Mesothelial cell of epicardium (in vitro differentiated cells): ENCODE results near the gene USP17L27. TPM values are rescaled to one million over a fixed set of nuclear protein-coding genes. Genes with fewer than 3 reads are reported as not detected.
"Not testable (repeated sequence)": the region's sequence is repeated elsewhere in the genome, so short reads cannot be mapped to it uniquely, and the experiment has no call there.

Source experiments
- DNase-seq, 2 experiments: peaks; one replicate each; pipeline ENCODE4 v3.0.0; 2021; ENCODE audit warnings: low spot score in 2 of 2; ENCODE audit not compliant: unreplicated experiment in 2 of 2
- H3K27ac Mint-ChIP-seq: 2 replicates; pipeline ENCODE4 v1.8.0; 2021; ENCODE audit warnings: mixed read lengths
- H3K27me3 Mint-ChIP-seq: 2 replicates; pipeline ENCODE4 v1.8.0; 2021; ENCODE audit warnings: low read depth, mixed read lengths
- H3K36me3 Mint-ChIP-seq: 2 replicates; pipeline ENCODE4 v1.8.0; 2021; ENCODE audit warnings: mixed read lengths
- H3K4me1 Mint-ChIP-seq: 2 replicates; pipeline ENCODE4 v1.8.0; 2021; ENCODE audit warnings: mixed read lengths
- H3K4me3 Mint-ChIP-seq: 2 replicates; pipeline ENCODE4 v1.8.0; 2021; ENCODE audit warnings: mild to moderate bottlenecking, moderate library complexity, mixed read lengths
- H3K9me3 Mint-ChIP-seq: 2 replicates; pipeline ENCODE4 v1.8.0; 2021; ENCODE audit warnings: mixed read lengths
- CTCF ChIP-seq: fragments of 200-600 bp; sonication (generic); IDR thresholded peaks from one replicate; pipeline ENCODE4 v1.5.0; 2021; ENCODE audit warnings: antibody characterized with exemption; ENCODE audit not compliant: unreplicated experiment
- total RNA-seq: library from RNA; stranded (reverse); gene quantifications from 3 replicates; pipeline ENCODE4 v1.2.1, GENCODE V29; 2021

USP17L27 gene
- total RNA-seq, 1 donor from 2014 or later, result not detected

GRCh38 chr4:9381012-9381534, 37.1 kb downstream of the USP17L27 start:
- Mint-ChIP-seq H3K27me3 (peaks cover 14% of the 10 kb centered on the region), H3K4me3 (peak overlapping the region; percentile 55)
- H3K36me3 Mint-ChIP-seq, H3K9me3 Mint-ChIP-seq, H3K4me1 Mint-ChIP-seq, H3K27ac Mint-ChIP-seq: not testable (repeated sequence)
- DNase-seq, result peak in 1 of 2 experiments; percentile 64
- TF ChIP-seq CTCF, result peak; percentile 72

DNA sequence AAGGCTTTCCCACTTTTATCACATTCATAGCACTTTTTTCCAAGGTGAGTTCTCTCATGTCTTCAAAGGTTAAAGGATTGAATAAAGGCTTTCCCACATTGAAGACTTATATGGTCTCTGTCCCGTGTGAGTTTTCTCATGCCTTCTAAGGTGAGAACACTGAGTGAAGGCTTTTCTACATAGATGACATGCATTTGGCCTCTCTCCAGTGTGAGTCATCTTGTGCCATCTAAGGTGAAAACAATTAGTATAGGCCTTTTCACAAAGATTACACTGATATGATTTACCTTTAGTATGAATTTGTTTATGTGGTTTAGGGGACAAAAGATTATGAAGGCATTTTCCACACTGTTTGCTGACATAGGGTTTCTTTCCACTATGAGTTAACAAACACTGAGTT, 40.2 kb downstream of the USP17L27 start:
- Mint-ChIP-seq H3K27ac (no peak overlapping the region), H3K4me1 (no peaks in the 10 kb centered on the region), H3K4me3 (no peak overlapping the region), H3K36me3 (no peaks in the 10 kb centered on the region), H3K27me3 (peaks cover 14% of the 10 kb centered on the region), H3K9me3 (no peaks in the 10 kb centered on the region)
- DNase-seq, result no peak
- no peak for TF ChIP-seq CTCF

DNA sequence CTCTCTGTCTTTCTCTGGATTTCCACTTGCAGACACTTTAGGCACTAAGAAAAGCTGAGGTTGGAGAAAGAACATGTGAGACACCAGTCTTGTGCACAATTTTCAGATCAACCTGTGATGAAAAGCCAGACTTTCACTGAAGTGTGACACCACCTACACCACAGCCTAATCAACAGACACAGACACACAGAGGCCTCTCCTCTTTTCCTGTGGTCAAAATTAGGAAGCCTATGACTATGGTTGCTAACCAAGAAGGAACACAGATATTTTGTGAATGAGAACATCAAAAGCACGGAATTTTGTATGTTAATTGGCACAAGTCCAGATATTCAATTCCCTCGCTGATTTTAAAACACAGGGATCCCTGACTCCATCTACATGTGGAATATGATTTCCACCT, 45.1 kb downstream of the USP17L27 start:
- H3K4me1 Mint-ChIP-seq, result not testable (repeated sequence)

More for the DNA sequence above, 45.1 kb downstream of the USP17L27 start:
- DNase-seq, H3K27ac Mint-ChIP-seq, H3K9me3 Mint-ChIP-seq, H3K36me3 Mint-ChIP-seq, H3K4me3 Mint-ChIP-seq: not testable (repeated sequence)
- H3K27me3 Mint-ChIP-seq, result peaks cover 13% of the 10 kb centered on the region

Other genes starting within 250 kb of the USP17L27 start
- gene FAM90A26, start 173.7 kb upstream of the USP17L27 start, total RNA-seq, result not detected in 3 replicates
- gene USP17L10, start 133.5 kb upstream of the USP17L27 start, total RNA-seq, result not detected in 3 replicates
- 0.14 TPM in 1 of 3 replicates, not detected in the others for gene USP17L11, start 128.7 kb upstream of the USP17L27 start, total RNA-seq
- not detected in 3 replicates for gene USP17L12, start 124.0 kb upstream of the USP17L27 start, total RNA-seq
- not detected in 3 replicates for gene USP17L13, start 119.3 kb upstream of the USP17L27 start, total RNA-seq
- 0.16 TPM in 1 of 3 replicates, not detected in the others for gene USP17L15, start 109.8 kb upstream of the USP17L27 start, total RNA-seq
- not detected in 3 replicates for gene USP17L17, start 100.3 kb upstream of the USP17L27 start, total RNA-seq
- gene USP17L18, start 95.5 kb upstream of the USP17L27 start, total RNA-seq, result not detected in 3 replicates
- not detected in 3 replicates for gene USP17L19, start 90.8 kb upstream of the USP17L27 start, total RNA-seq
- gene USP17L20, start 86.0 kb upstream of the USP17L27 start, total RNA-seq, result not detected in 3 replicates
- not detected in 3 replicates for gene USP17L21, start 81.3 kb upstream of the USP17L27 start, total RNA-seq
- not detected in 3 replicates for gene USP17L22, start 76.5 kb upstream of the USP17L27 start, total RNA-seq
- not detected in 3 replicates for gene USP17L24, start 19.0 kb upstream of the USP17L27 start, total RNA-seq
- not detected in 3 replicates for gene USP17L25, start 14.2 kb upstream of the USP17L27 start, total RNA-seq
- gene USP17L26, start 9.5 kb upstream of the USP17L27 start, total RNA-seq, result not detected in 3 replicates
- gene USP17L5, start 4.7 kb upstream of the USP17L27 start, total RNA-seq, result not detected in 3 replicates
- not detected in 3 replicates for gene USP17L28, start 4.7 kb downstream of the USP17L27 start, total RNA-seq
- gene USP17L29, start 9.5 kb downstream of the USP17L27 start, total RNA-seq, result not detected in 3 replicates
- not detected in 3 replicates for gene USP17L30, start 19.0 kb downstream of the USP17L27 start, total RNA-seq
- gene DEFB131A, start 100.3 kb downstream of the USP17L27 start, total RNA-seq, result not detected in 3 replicates